GM12801 (cell line): ENCODE data around the gene NOXO1.

Source experiments
- TF ChIP-seq, protein P1 (sequence below): IDR thresholded peaks from one replicate; pipeline ENCODE4 v1.5.1; 2011; ENCODE audit warnings: control low read depth; ENCODE audit not compliant: insufficient read length; ENCODE audit errors: extremely low read depth

NOXO1 gene

DNA sequence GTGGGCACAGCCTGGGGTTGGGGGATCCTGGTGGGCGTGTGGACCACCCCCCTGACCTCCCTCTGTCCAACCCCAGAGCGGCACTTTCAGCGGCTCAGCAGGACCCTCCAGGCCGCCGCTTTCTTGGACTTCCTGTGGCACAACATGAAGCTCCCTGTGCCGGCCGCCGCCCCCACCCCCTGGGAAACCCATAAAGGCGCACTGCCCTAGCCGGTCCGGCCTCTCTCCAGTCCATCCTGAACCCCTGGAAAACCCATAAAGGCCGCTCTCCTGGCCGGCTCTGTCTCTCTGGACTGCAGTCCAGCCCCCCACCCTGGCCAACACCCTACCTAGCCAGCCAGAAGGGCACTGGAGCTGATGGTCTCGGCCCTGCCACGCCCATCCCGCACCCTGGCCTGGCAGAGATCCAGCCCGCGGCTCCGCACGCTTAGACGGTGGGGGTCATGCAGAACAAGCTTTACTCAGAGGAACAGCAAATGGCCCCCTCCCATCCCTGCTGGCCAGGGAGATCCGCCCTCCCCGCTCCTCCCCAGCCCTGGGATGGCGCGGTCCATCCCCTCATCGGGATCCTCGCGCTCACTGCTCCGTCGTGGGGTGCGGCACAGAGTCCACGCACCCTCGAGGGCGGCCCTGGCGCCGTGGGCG is 2.7 kb downstream of the NOXO1 start:
- TF ChIP-seq, protein P1, sequence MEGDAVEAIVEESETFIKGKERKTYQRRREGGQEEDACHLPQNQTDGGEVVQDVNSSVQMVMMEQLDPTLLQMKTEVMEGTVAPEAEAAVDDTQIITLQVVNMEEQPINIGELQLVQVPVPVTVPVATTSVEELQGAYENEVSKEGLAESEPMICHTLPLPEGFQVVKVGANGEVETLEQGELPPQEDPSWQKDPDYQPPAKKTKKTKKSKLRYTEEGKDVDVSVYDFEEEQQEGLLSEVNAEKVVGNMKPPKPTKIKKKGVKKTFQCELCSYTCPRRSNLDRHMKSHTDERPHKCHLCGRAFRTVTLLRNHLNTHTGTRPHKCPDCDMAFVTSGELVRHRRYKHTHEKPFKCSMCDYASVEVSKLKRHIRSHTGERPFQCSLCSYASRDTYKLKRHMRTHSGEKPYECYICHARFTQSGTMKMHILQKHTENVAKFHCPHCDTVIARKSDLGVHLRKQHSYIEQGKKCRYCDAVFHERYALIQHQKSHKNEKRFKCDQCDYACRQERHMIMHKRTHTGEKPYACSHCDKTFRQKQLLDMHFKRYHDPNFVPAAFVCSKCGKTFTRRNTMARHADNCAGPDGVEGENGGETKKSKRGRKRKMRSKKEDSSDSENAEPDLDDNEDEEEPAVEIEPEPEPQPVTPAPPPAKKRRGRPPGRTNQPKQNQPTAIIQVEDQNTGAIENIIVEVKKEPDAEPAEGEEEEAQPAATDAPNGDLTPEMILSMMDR = no peak

GRCh38 chr16:1977875-1978268 is 3.4 kb downstream of the NOXO1 start:
- TF ChIP-seq, protein P1 = no peak

DNA sequence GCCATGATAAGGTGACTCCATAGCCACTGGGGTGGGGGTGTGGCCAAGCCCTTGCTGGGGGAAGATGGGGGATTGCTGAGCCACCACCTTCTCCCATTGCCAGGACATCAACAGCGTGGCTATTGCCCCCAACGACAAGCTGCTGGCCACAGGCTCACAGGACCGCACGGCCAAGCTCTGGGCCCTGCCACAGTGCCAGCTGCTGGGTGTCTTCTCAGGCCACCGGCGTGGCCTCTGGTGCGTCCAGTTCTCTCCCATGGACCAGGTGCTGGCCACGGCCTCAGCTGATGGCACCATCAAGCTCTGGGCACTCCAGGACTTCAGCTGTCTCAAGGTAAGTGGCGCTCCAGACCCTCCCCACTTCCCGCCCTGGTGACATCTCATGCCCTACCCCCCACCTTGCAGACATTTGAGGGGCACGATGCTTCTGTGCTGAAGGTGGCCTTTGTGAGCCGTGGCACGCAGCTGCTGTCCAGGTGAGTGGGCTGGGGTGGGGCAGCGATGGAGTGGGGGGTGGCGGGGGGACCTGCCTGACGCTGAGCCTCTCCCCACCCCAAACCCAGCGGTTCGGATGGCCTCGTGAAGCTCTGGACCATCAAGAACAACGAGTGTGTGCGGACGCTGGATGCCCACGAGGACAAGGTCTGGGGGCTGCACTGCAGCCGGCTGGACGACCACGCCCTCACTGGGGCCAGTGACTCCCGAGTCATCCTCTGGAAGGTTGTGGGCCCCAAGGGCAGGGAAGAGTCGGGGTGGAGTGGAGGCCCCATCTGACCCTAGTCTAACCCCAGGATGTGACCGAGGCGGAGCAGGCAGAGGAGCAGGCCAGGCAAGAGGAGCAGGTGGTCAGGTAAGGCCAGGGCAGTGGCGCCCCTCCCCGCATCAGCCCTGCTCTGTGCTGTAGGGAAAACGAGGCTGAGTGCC is 4.1 kb downstream of the NOXO1 start:
- TF ChIP-seq, protein P1 = no peak

DNA sequence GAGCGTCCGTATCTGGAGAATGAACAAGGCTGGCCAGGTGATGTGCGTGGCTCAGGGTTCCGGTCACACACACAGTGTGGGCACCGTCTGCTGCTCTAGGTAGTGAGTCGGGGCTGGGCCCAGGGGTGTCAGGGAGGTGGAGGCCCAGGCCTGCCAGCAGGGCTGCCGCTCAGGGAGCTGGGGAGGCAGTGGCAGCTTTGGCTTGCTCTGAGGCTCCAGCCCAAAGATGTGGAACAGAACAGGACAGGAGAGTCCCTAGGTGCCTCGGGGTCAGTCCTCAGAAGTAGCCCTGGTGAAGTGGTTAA is 5.1 kb downstream of the NOXO1 start:
- TF ChIP-seq, protein P1 = no peak

DNA sequence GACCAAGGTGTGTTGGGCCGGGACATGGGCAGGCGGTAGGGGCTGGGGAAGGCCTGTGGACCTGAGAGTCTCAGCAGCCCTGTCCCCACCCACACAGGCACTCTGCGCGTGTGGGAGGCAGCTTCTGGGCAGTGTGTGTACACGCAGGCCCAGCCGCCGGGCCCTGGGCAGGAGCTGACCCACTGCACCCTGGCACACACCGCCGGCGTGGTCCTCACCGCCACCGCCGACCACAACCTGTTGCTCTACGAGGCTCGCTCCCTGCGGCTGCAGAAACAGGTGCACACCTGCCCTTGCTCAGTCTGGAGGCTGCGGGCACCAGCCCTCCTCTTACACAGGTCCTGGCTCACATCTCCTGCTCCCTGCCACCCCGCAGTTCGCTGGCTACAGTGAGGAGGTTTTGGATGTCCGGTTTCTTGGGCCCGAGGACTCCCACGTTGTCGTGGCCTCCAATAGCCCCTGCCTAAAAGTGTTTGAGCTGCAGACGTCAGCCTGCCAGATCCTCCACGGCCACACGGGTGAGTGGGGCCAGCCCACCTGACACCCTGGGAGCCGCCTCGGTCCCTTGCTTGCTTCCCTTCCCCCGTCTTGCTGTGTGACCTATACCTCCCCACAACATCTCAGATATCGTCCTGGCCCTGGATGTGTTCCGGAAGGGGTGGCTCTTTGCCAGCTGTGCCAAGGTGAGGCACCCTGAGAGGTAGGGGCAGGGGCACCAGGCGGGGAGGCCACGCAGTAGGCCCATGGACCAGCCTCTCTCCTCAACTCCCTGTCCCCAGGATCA is 5.6 kb downstream of the NOXO1 start:
- TF ChIP-seq, protein P1 = no peak

DNA sequence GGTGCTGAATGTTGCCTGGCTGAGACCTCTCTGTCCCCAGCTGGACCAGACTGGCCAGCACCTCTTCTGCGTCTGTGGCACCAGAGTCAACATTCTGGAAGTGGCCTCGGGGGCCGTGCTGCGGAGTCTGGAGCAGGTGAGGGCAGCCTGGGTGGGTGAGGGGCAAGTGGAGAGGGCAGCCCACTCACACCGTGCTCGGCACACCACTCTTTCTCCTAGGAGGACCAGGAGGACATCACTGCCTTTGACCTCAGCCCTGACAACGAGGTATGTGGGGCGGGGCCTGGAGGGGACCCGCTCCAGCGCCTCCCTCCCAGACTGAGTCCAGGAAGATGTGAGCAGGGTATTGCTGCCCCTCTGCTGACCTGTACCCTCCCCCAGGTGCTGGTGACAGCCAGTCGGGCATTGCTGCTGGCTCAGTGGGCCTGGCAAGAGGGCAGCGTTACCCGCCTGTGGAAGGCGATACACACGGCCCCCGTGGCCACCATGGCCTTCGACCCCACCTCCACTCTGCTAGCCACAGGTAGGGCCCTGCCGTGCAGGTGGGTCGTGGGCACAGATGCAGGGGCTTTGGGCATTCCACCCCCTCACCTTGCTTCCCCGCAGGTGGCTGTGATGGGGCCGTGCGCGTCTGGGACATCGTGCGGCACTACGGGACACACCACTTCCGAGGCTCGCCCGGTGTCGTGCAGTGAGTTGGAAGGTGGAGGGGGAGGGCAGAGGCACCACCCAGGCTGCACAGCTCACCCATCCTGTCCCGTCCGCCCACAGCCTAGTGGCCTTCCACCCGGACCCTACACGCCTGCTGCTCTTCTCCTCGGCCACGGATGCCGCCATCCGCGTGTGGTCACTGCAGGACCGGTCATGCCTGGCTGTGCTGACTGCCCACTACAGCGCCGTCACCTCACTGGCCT is 6.9 kb downstream of the NOXO1 start:
- TF ChIP-seq, protein P1 = no peak
